Measurements from ENCODE around the gene CD300E. TPM values are rescaled to one million over a fixed set of nuclear protein-coding genes. Genes with fewer than 3 reads are reported as not detected.

Gene CD300E
- total and polyA plus RNA-seq, 2 of the 13 experiments (the other 11 are each of a cell fraction or from before 2014, with no cell fraction given) = not detected

DNA sequence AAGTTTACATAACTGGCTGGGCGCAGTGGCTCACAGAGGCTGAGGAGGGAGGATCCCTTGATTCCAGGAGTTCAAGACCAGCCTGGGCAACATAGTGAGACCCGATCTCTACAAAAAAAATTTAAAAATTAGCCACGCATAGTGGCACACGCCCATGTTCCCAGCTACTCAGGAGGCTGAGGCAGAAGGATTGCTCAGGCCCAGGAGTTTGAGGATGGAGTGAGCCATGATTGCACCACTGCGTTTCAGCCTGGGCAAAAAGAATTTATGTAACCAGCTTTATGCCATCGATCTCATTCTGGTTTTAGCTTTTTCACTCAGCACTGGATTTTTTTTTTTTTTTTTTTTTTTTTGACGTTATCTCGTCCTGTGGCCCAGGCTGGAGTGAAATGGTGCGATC lies 9.1 kb upstream of the CD300E start:
- Histone ChIP-seq H4K20me1 (ENCODE audit: insufficient read depth, low read length) (no peaks in the 10 kb centered on the region), H3K4me3 (replicated peaks in 1 of 3; ENCODE audit: insufficient read depth in 1 of 3, low read depth in 2 of 3, low read length in 3 of 3) (no peak overlapping the region), H3K36me3 (replicated peaks in 1 of 2; ENCODE audit: control insufficient read depth in 1 of 2, insufficient read depth in 2 of 2, low read length in 2 of 2) (no peaks in the 10 kb centered on the region), H3K4me1 (ENCODE audit: insufficient read depth, low read length) (no peaks in the 10 kb centered on the region), H3K27ac (ENCODE audit: extremely low read length, insufficient read depth, low read length) (no peak overlapping the region), H3K79me2 (ENCODE audit: insufficient read depth, low read length) (no peaks in the 10 kb centered on the region), H2AFZ (ENCODE audit: low read length) (no peak overlapping the region), H3K9ac (ENCODE audit: insufficient read depth, low read depth, low read length) (no peak overlapping the region), H3K9me3 (ENCODE audit: low read length) (no peaks in the 10 kb centered on the region), H3K27me3 (ENCODE audit: control insufficient read depth in 1 of 2, insufficient read depth in 2 of 2, low read length in 2 of 2) (peaks cover 4 to 37% of the 10 kb centered on the region in 2 experiments; a peak in 3 of 5 replicates), H3K4me2 (ENCODE audit: low read depth, low read length) (no peak overlapping the region)
- DNase-seq (ENCODE audit: low spot score) = no peak
- ATAC-seq = no peak
- ChIA-PET POLR2A (no interaction called here), CTCF (ENCODE audit: low intra/inter-chr PET ratio, low total read pairs) (no interaction called here)
- in situ Hi-C loops (cut with HindIII; ENCODE audit: extremely low pct_ligation_motif_present, low pct_unique_long_range_greater_than_20kb) = no loop called here
- TF ChIP-seq, protein P1, sequence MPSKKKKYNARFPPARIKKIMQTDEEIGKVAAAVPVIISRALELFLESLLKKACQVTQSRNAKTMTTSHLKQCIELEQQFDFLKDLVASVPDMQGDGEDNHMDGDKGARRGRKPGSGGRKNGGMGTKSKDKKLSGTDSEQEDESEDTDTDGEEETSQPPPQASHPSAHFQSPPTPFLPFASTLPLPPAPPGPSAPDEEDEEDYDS (CRISPR knock-in tag; IDR thresholded peaks at IDR 0.05) = no peak
- TF ChIP-seq STAG1 (CRISPR knock-in tag; IDR thresholded peaks at IDR 0.05) = no peak
- TF ChIP-seq ZSCAN31 (CRISPR knock-in tag; IDR thresholded peaks at IDR 0.05; ENCODE audit: low read depth) = no peak
- TF ChIP-seq TBP (CRISPR knock-in tag; IDR thresholded peaks at IDR 0.05) = no peak
- no peak for TF ChIP-seq ZNF263 (CRISPR knock-in tag; IDR thresholded peaks at IDR 0.05)
- TF ChIP-seq, protein P2, sequence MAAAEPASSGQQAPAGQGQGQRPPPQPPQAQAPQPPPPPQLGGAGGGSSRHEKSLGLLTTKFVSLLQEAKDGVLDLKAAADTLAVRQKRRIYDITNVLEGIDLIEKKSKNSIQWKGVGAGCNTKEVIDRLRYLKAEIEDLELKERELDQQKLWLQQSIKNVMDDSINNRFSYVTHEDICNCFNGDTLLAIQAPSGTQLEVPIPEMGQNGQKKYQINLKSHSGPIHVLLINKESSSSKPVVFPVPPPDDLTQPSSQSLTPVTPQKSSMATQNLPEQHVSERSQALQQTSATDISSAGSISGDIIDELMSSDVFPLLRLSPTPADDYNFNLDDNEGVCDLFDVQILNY (CRISPR knock-in tag; conservative IDR thresholded peaks at IDR 0.05) = no peak
- TF ChIP-seq KDM2A (CRISPR knock-in tag; IDR thresholded peaks at IDR 0.05; ENCODE audit: borderline replicate concordance, low read depth) = no peak
- TF ChIP-seq ZNF839 (CRISPR knock-in tag; IDR thresholded peaks at IDR 0.05; ENCODE audit: borderline replicate concordance) = no peak
- no peak for TF ChIP-seq NKX3-1 (CRISPR knock-in tag; IDR thresholded peaks at IDR 0.05)
- no peak for TF ChIP-seq KDM5A (IDR thresholded peaks at IDR 0.05; ENCODE audit: borderline replicate concordance, low read length)
- TF ChIP-seq, protein P3, sequence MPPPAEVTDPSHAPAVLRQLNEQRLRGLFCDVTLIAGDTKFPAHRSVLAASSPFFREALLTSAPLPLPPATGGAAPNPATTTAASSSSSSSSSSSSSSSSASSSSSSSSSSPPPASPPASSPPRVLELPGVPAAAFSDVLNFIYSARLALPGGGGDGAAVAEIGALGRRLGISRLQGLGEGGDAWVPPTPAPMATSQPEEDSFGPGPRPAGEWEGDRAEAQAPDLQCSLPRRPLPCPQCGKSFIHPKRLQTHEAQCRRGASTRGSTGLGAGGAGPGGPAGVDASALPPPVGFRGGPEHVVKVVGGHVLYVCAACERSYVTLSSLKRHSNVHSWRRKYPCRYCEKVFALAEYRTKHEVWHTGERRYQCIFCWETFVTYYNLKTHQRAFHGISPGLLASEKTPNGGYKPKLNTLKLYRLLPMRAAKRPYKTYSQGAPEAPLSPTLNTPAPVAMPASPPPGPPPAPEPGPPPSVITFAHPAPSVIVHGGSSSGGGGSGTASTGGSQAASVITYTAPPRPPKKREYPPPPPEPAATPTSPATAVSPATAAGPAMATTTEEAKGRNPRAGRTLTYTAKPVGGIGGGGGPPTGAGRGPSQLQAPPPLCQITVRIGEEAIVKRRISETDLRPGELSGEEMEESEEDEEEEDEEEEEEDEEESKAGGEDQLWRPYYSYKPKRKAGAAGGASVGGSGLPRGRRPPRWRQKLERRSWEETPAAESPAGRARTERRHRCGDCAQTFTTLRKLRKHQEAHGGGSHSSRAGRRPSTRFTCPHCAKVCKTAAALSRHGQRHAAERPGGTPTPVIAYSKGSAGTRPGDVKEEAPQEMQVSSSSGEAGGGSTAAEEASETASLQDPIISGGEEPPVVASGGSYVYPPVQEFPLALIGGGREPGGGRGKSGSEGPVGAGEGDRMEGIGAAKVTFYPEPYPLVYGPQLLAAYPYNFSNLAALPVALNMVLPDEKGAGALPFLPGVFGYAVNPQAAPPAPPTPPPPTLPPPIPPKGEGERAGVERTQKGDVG (CRISPR knock-in tag; IDR thresholded peaks at IDR 0.05; ENCODE audit: borderline replicate concordance) = no peak
- TF ChIP-seq TAF1 (CRISPR knock-in tag; IDR thresholded peaks at IDR 0.05) = no peak
- TF ChIP-seq ZNF850 (CRISPR knock-in tag; conservative IDR thresholded peaks at IDR 0.05) = no peak
- no peak for TF ChIP-seq ZBTB7B (CRISPR knock-in tag; IDR thresholded peaks at IDR 0.05)
- no peak for TF ChIP-seq ARNTL (CRISPR knock-in tag; IDR thresholded peaks at IDR 0.05)
- TF ChIP-seq ZNF264 (CRISPR knock-in tag; IDR thresholded peaks at IDR 0.05) = no peak
- no peak for TF ChIP-seq ZNF816 (CRISPR knock-in tag; IDR thresholded peaks at IDR 0.05; ENCODE audit: borderline replicate concordance)
- no peak for TF ChIP-seq TFDP2 (CRISPR knock-in tag; IDR thresholded peaks at IDR 0.05)
- no peak for FAIRE-seq
- no TSS peak for BruUV-seq (replicated peaks)
- 58% methylated on average over 9 of the region's 9 CpGs for WGBS (ENCODE audit: low lambda C conversion rate)
- intact Hi-C loops (cut with micrococcal nuclease; ENCODE audit: unreplicated experiment) = no loop called here

Data from HepG2 (cell line).